PC-3 (cell line): ENCODE data around the gene SPNS1. TPM values are rescaled to one million over a fixed set of nuclear protein-coding genes. Genes with fewer than 3 reads are reported as not detected.

Experiments
- ATAC-seq: fragments of 200-7000 bp; cut with Tn5 transposase; 2 replicates; pipeline ENCODE4 v1.9.1; 2020; ENCODE audit warnings: mild to moderate bottlenecking, moderate library complexity
- BruUV-seq: library from RNA; stranded (reverse); fragments of 400-500 nt; replicated peaks from 2 replicates; lab custom pipeline; 2021; lab: Mats Ljungman, UMichigan
- CTCF ChIA-PET: fragments of 300-600 bp; sonication (Branson Sonifier 250); formaldehyde crosslinking; loops from one replicate; lab custom pipeline; 2022; ENCODE audit warnings: antibody characterized with exemption; lab: Charles Lee
- POLR2A ChIA-PET: fragments of 300-600 bp; sonication (Branson Sonifier 250); formaldehyde crosslinking; loops from one replicate; lab custom pipeline; 2022; ENCODE audit warnings: antibody characterized with exemption; ENCODE audit not compliant: unreplicated experiment; lab: Charles Lee
- DNase-seq: peaks from one replicate; pipeline ENCODE4 v3.0.0-alpha.2; 2015
- H2AFZ ChIP-seq: fragments of 300-600 bp; sonication (generic); 2 replicates; pipeline ENCODE4 v1.6.0; 2016; ENCODE audit warnings: antibody characterized with exemption, low read length
- H3F3A ChIP-seq: fragments of 300-600 bp; sonication (generic); one replicate; pipeline ENCODE4 v1.6.0; 2017; ENCODE audit warnings: antibody characterized with exemption, low read length, control low read depth, mild to moderate bottlenecking; ENCODE audit not compliant: unreplicated experiment
- H3K27ac ChIP-seq: fragments of 300-600 bp; sonication (generic); 2 replicates; pipeline ENCODE4 v1.5.1; 2016; ENCODE audit warnings: mild to moderate bottlenecking, low read length
- H3K27me3 ChIP-seq: fragments of 300-600 bp; sonication (generic); 2 replicates; pipeline ENCODE4 v1.6.1; 2016; ENCODE audit warnings: low read length, mixed read lengths
- H3K36me3 ChIP-seq: fragments of 300-600 bp; sonication (generic); 2 replicates; pipeline ENCODE4 v1.6.1; 2016; ENCODE audit warnings: low read depth, mixed run types, low read length, mixed read lengths
- H3K4me1 ChIP-seq: fragments of 300-600 bp; sonication (generic); 2 replicates; pipeline ENCODE4 v1.5.1; 2016; ENCODE audit warnings: low read length; ENCODE audit not compliant: insufficient read depth
- H3K4me2 ChIP-seq: fragments of 300-600 bp; sonication (generic); 2 replicates; pipeline ENCODE4 v1.6.0; 2016; ENCODE audit warnings: low read length
- H3K4me3 ChIP-seq: fragments of 300-600 bp; sonication (generic); 2 replicates; pipeline ENCODE4 v1.5.1; 2016; ENCODE audit warnings: mild to moderate bottlenecking, low read length, mixed read lengths
- H3K79me2 ChIP-seq: fragments of 300-600 bp; sonication (generic); 2 replicates; pipeline ENCODE4 v1.6.1; 2017; ENCODE audit warnings: low read length, mixed read lengths
- H3K9ac ChIP-seq: fragments of 300-600 bp; sonication (generic); 2 replicates; pipeline ENCODE4 v1.6.0; 2016; ENCODE audit warnings: mild to moderate bottlenecking, low read length
- H3K9me2 ChIP-seq: fragments of 300-600 bp; sonication (generic); replicated peaks from 2 replicates; pipeline ENCODE4 v1.6.1; 2016; ENCODE audit warnings: mixed run types, low read length, mixed read lengths
- H3K9me3 ChIP-seq: fragments of 300-600 bp; sonication (generic); 2 replicates; pipeline ENCODE4 v1.6.1; 2016; ENCODE audit warnings: low read length, mixed read lengths
- H4K20me1 ChIP-seq: fragments of 300-600 bp; sonication (generic); 2 replicates; pipeline ENCODE4 v1.6.1; 2016; ENCODE audit warnings: low read length, mixed read lengths
- EZH2 ChIP-seq: fragments of 300-600 bp; sonication (generic); IDR thresholded peaks from one replicate; pipeline ENCODE4 v1.6.1; 2017; ENCODE audit warnings: antibody characterized with exemption, mild to moderate bottlenecking, low read length; ENCODE audit not compliant: unreplicated experiment
- EZH2phosphoT487 ChIP-seq: fragments of 300-600 bp; sonication (generic); IDR thresholded peaks from 2 replicates; pipeline ENCODE4 v1.6.1; 2018; ENCODE audit warnings: mild to moderate bottlenecking, antibody characterized with exemption, low read length, borderline replicate concordance
- intact Hi-C: fragments of 100-400 bp; cut with micrococcal nuclease; formaldehyde crosslinking; loops from 2 replicates; pipeline ENCODE4 v1.9.0; 2023
- total RNA-seq: library from RNA; depleted of rRNA; stranded (reverse); fragments of >200 nt; gene quantifications from 2 replicates; pipeline ENCODE4 v1.2.3, GENCODE V29; 2014
- TF ChIP-seq, protein P1 (sequence below): fragments of 300-600 bp; sonication (generic); conservative IDR thresholded peaks from 2 replicates; pipeline ENCODE4 v1.5.1; 2017; ENCODE audit warnings: antibody characterized with exemption, low read depth, mild to moderate bottlenecking, low read length

SPNS1 gene
- total RNA-seq, 1 experiment from 2014 or later = 44.8 TPM

DNA sequence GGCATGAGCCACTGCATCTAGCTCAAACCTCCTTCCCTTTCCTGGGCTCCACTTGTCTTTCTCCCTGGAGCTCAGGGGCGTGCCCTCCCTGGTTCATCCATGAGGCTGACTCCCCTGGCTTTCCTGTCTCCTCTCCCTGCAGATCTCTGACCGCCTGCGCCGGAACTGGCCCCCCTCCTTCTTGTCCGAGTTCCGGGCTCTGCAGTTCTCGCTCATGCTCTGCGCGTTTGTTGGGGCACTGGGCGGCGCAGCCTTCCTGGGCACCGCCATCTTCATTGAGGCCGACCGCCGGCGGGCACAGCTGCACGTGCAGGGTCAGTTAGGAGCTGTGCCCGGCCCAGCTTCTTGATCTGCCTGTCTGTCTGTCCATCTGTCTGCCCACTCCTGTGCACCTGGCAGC lies 9.1 kb downstream of the SPNS1 start:
- CTCF ChIA-PET = no interaction called here
- intact Hi-C loops = no loop called here

DNA sequence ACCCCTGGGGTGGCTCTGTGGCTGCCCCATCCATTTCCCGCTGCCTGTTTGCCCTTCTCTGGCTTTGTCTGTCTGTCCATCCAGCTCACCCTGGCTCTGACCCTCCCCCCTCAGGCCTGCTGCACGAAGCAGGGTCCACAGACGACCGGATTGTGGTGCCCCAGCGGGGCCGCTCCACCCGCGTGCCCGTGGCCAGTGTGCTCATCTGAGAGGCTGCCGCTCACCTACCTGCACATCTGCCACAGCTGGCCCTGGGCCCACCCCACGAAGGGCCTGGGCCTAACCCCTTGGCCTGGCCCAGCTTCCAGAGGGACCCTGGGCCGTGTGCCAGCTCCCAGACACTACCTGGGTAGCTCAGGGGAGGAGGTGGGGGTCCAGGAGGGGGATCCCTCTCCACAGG lies 9.5 kb downstream of the SPNS1 start:
- CTCF ChIA-PET = no interaction called here
- no peak for ATAC-seq
- BruUV-seq = no TSS peak

More for the DNA sequence above, 9.1 kb downstream of the SPNS1 start:
- H3K36me3 ChIP-seq = peaks cover 6% of the 10 kb centered on the region; the same call in 1 of the 2 replicates
- no peaks in the 10 kb centered on the region for H3K4me1 ChIP-seq
- no peak overlapping the region for H3K4me3 ChIP-seq
- H2AFZ ChIP-seq = no peak overlapping the region
- TF ChIP-seq EZH2 = no peak
- TF ChIP-seq EZH2phosphoT487 = no peak
- TF ChIP-seq, protein P1, sequence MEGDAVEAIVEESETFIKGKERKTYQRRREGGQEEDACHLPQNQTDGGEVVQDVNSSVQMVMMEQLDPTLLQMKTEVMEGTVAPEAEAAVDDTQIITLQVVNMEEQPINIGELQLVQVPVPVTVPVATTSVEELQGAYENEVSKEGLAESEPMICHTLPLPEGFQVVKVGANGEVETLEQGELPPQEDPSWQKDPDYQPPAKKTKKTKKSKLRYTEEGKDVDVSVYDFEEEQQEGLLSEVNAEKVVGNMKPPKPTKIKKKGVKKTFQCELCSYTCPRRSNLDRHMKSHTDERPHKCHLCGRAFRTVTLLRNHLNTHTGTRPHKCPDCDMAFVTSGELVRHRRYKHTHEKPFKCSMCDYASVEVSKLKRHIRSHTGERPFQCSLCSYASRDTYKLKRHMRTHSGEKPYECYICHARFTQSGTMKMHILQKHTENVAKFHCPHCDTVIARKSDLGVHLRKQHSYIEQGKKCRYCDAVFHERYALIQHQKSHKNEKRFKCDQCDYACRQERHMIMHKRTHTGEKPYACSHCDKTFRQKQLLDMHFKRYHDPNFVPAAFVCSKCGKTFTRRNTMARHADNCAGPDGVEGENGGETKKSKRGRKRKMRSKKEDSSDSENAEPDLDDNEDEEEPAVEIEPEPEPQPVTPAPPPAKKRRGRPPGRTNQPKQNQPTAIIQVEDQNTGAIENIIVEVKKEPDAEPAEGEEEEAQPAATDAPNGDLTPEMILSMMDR = no peak
- POLR2A ChIA-PET = no interaction called here
- DNase-seq (no peak), ATAC-seq (no peak)
- no peaks in the 10 kb centered on the region for H3K9me2 ChIP-seq
- no peak overlapping the region for H3K9ac ChIP-seq
- no peaks in the 10 kb centered on the region for H3F3A ChIP-seq
- H4K20me1 ChIP-seq = no peaks in the 10 kb centered on the region
- no peaks in the 10 kb centered on the region for H3K9me3 ChIP-seq
- H3K27me3 ChIP-seq = no peaks in the 10 kb centered on the region
- H3K79me2 ChIP-seq = no peaks in the 10 kb centered on the region
- H3K4me2 ChIP-seq = no peak overlapping the region
- no peak overlapping the region for H3K27ac ChIP-seq
- no TSS peak for BruUV-seq

DNA sequence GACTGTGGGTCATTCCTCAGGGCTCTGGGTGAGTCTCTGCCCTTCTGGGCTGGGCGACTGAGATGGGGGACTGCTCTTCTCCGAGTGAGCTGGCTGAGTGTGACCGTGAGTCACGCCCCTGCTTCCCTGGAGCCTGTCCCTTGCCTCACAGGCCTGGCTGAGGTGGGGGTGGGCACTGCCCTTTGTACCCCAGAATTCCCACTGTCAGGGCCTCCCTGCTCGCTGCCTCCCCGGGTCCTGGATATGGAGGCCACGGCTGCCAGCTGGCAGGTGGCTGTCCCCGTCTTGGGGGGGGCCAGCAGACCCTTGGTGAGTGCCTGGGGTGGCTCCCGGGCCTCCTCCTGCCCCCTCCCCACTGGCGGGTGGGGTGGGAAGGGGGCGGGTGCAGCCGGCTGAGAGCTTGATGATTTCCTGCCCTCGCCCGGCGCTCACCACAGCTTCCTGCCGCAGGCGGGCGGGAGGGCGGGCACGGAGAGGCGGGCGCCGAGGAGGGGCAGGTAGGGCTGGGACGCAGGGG lies 10.1 kb downstream of the SPNS1 start, which contains the start of gene LAT:
LAT (plus strand) TSS at position 434 of the 517 bp plus-strand sequence. CDS start 366 bp downstream, outside the sequence.
- BruUV-seq = no TSS peak
- no peak within 1 kb of the TSS for H3K4me2 ChIP-seq
- H3K4me1 ChIP-seq = no peaks in the 10 kb centered on the region
- no peaks in the 10 kb centered on the region for H3K27me3 ChIP-seq
- H3K27ac ChIP-seq = no peak within 1 kb of the TSS
- ATAC-seq (no peak), DNase-seq (no peak)
- H4K20me1 ChIP-seq = no peaks in the 10 kb centered on the region
- no peaks in the 10 kb centered on the region for H3F3A ChIP-seq
- POLR2A ChIA-PET = no interaction called here
- H3K9ac ChIP-seq = no peak within 1 kb of the TSS
- H3K79me2 ChIP-seq = no peaks in the 10 kb centered on the region
- peaks cover 6% of the 10 kb centered on the region; the same call in 1 of the 2 replicates for H3K36me3 ChIP-seq
- no peaks in the 10 kb centered on the region for H3K9me2 ChIP-seq
- intact Hi-C loops = no loop called here
- H2AFZ ChIP-seq = no peak within 1 kb of the TSS
- no peak within 1 kb of the TSS for H3K4me3 ChIP-seq
- H3K9me3 ChIP-seq = no peaks in the 10 kb centered on the region
- TF ChIP-seq EZH2 (no peak), EZH2phosphoT487 (no peak)
- TF ChIP-seq, protein P1 = no peak
- CTCF ChIA-PET = no interaction called here

More for the DNA sequence above, 9.5 kb downstream of the SPNS1 start:
- Histone ChIP-seq H4K20me1 (no peaks in the 10 kb centered on the region), H3K36me3 (peaks cover 6% of the 10 kb centered on the region; the same call in 1 of the 2 replicates), H3K27me3 (no peaks in the 10 kb centered on the region), H3F3A (no peaks in the 10 kb centered on the region), H3K27ac (no peak overlapping the region), H3K4me3 (no peak overlapping the region), H3K4me2 (no peak overlapping the region), H3K9me2 (no peaks in the 10 kb centered on the region), H3K79me2 (no peaks in the 10 kb centered on the region), H3K9ac (no peak overlapping the region), H2AFZ (no peak overlapping the region), H3K4me1 (no peaks in the 10 kb centered on the region), H3K9me3 (no peaks in the 10 kb centered on the region)
- no peak for DNase-seq
- POLR2A ChIA-PET = no interaction called here
- intact Hi-C loops = no loop called here
- TF ChIP-seq EZH2 (no peak), EZH2phosphoT487 (no peak)
- TF ChIP-seq, protein P1 = no peak
